HL-60 (cell line): Measurements from ENCODE around the gene SECTM1.

Experiments used
- GABPA ChIP-seq: IDR thresholded peaks from 2 replicates; pipeline ENCODE4 v1.6.1; 2012; ENCODE audit warnings: low read depth
- POLR2AphosphoS5 ChIP-seq: IDR thresholded peaks from 2 replicates; pipeline ENCODE4 v1.6.1; 2012; ENCODE audit warnings: low read depth
- TF ChIP-seq, protein P1 (sequence below): IDR thresholded peaks from one replicate; pipeline ENCODE4 v1.5.1; 2011; ENCODE audit warnings: low read length, control low read depth, inconsistent platforms; ENCODE audit not compliant: insufficient read depth
- TF ChIP-seq, protein P2 (sequence below): IDR thresholded peaks from 2 replicates; pipeline ENCODE4 v1.6.1; 2012; ENCODE audit warnings: low read depth; ENCODE audit not compliant: insufficient replicate concordance

DNA sequence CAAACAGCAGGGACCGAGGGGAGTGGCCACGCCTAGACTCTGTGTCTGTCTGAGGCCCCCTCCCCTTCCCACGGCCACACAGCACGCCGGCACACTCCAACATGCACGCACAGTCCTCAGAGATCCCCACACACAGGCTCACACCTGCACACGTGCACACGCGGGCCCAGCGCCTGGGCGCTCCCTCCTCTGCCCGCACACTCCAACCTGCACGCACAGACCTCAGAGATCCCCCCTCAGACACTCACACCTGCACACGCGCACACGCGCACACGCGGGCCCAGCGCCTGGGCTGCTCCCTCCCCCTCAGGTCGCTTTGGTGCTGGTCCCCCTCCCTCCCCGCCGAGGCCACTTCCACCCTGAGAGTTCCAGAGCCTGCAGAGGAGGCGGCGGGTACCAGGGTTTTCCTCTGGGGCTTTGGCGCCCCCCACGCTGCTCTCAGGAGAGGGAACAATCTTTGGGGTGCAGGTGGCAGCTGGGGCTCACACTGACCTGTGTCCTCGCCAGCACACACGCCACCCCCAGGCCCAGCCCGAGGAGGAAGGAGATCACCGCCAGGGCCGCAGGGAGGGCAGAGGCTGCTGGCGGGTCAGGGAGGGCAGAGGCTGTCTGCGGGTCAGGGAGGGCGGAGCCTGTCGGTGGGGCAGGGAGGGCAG lies 17.7 kb downstream of the SECTM1 start:
- TF ChIP-seq, protein P1, sequence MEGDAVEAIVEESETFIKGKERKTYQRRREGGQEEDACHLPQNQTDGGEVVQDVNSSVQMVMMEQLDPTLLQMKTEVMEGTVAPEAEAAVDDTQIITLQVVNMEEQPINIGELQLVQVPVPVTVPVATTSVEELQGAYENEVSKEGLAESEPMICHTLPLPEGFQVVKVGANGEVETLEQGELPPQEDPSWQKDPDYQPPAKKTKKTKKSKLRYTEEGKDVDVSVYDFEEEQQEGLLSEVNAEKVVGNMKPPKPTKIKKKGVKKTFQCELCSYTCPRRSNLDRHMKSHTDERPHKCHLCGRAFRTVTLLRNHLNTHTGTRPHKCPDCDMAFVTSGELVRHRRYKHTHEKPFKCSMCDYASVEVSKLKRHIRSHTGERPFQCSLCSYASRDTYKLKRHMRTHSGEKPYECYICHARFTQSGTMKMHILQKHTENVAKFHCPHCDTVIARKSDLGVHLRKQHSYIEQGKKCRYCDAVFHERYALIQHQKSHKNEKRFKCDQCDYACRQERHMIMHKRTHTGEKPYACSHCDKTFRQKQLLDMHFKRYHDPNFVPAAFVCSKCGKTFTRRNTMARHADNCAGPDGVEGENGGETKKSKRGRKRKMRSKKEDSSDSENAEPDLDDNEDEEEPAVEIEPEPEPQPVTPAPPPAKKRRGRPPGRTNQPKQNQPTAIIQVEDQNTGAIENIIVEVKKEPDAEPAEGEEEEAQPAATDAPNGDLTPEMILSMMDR = no peak
- TF ChIP-seq POLR2AphosphoS5 (no peak), GABPA (no peak)
- TF ChIP-seq, protein P2, sequence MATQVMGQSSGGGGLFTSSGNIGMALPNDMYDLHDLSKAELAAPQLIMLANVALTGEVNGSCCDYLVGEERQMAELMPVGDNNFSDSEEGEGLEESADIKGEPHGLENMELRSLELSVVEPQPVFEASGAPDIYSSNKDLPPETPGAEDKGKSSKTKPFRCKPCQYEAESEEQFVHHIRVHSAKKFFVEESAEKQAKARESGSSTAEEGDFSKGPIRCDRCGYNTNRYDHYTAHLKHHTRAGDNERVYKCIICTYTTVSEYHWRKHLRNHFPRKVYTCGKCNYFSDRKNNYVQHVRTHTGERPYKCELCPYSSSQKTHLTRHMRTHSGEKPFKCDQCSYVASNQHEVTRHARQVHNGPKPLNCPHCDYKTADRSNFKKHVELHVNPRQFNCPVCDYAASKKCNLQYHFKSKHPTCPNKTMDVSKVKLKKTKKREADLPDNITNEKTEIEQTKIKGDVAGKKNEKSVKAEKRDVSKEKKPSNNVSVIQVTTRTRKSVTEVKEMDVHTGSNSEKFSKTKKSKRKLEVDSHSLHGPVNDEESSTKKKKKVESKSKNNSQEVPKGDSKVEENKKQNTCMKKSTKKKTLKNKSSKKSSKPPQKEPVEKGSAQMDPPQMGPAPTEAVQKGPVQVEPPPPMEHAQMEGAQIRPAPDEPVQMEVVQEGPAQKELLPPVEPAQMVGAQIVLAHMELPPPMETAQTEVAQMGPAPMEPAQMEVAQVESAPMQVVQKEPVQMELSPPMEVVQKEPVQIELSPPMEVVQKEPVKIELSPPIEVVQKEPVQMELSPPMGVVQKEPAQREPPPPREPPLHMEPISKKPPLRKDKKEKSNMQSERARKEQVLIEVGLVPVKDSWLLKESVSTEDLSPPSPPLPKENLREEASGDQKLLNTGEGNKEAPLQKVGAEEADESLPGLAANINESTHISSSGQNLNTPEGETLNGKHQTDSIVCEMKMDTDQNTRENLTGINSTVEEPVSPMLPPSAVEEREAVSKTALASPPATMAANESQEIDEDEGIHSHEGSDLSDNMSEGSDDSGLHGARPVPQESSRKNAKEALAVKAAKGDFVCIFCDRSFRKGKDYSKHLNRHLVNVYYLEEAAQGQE = no peak
